ENCODE data around the gene CENPP.

DNA sequence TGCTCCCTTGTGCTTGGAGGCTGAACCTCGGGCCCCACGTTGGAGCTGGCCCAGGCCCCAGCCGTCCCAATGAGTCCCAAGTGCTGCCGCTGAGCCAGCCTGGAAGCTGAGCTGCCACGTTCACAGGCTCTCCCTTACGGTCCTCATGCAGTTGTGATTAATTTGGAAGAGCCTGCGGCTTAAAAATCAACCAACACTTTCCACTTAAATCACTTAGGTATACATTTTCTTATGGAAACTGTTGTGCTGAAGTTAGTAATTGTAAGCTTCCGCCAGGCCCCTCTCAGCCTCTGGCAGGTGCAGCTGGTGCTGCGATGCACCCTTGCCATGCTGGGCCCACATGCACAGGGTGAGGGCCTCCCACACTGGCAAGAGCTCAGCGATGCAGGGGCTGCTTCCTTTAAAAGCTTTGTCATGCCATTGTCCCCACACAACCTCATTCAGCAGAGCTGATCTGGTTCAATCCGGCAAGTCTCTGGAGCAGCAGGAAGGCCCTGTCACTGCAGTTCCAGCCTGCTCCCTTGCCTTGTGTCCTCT lies 283.2 kb downstream of the CENPP start:
- TF ChIP-seq, protein P1, sequence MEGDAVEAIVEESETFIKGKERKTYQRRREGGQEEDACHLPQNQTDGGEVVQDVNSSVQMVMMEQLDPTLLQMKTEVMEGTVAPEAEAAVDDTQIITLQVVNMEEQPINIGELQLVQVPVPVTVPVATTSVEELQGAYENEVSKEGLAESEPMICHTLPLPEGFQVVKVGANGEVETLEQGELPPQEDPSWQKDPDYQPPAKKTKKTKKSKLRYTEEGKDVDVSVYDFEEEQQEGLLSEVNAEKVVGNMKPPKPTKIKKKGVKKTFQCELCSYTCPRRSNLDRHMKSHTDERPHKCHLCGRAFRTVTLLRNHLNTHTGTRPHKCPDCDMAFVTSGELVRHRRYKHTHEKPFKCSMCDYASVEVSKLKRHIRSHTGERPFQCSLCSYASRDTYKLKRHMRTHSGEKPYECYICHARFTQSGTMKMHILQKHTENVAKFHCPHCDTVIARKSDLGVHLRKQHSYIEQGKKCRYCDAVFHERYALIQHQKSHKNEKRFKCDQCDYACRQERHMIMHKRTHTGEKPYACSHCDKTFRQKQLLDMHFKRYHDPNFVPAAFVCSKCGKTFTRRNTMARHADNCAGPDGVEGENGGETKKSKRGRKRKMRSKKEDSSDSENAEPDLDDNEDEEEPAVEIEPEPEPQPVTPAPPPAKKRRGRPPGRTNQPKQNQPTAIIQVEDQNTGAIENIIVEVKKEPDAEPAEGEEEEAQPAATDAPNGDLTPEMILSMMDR (conservative IDR thresholded peaks at IDR 0.05; ENCODE audit: low read depth, low read length) = no peak
- no peak for TF ChIP-seq EZH2phosphoT487 (IDR thresholded peaks at IDR 0.05; ENCODE audit: borderline replicate concordance, low read length)
- no peak for TF ChIP-seq EZH2 (IDR thresholded peaks at IDR 0.05; ENCODE audit: low read length, unreplicated experiment)

Measured in PC-3 (cell line).